Measurements from ENCODE around the gene SMAGP.
"Not testable (repeated sequence)": the region's sequence is repeated elsewhere in the genome, so short reads cannot be mapped to it uniquely, and the experiment has no call there.

The SMAGP gene

GRCh38 chr12:51222461-51222860 lies 47.8 kb downstream of the SMAGP start:
- no peak for TF ChIP-seq CTCF (IDR thresholded peaks at IDR 0.05; ENCODE audit: extremely low read depth, insufficient read depth, missing control alignments)
- no peak for DNase-seq (ENCODE audit: low spot score)
- in situ Hi-C loops (cut with MboI; ENCODE audit: low pct_unique_long_range_greater_than_20kb, low sequenced_read_pairs, unreplicated experiment): no loop called here

GRCh38 chr12:51219857-51220256 lies 50.4 kb downstream of the SMAGP start:
- DNase-seq (ENCODE audit: low spot score); in situ Hi-C loops (cut with MboI; ENCODE audit: low pct_unique_long_range_greater_than_20kb, low sequenced_read_pairs, unreplicated experiment): not testable (repeated sequence)

GRCh38 chr12:51219322-51219721 lies 50.9 kb downstream of the SMAGP start:
- TF ChIP-seq CTCF (IDR thresholded peaks at IDR 0.05; ENCODE audit: extremely low read depth, insufficient read depth, missing control alignments): no peak
- in situ Hi-C loops (cut with MboI; ENCODE audit: low pct_unique_long_range_greater_than_20kb, low sequenced_read_pairs, unreplicated experiment): no loop called here
- no peak for DNase-seq (ENCODE audit: low spot score)

- DNase-seq (ENCODE audit: low spot score): no peak
- in situ Hi-C loops (cut with MboI; ENCODE audit: low pct_unique_long_range_greater_than_20kb, low sequenced_read_pairs, unreplicated experiment): no loop called here
- TF ChIP-seq CTCF (IDR thresholded peaks at IDR 0.05; ENCODE audit: extremely low read depth, insufficient read depth, missing control alignments): no peak
These were observed 51.5 kb downstream of the SMAGP start for GRCh38 chr12:51218607-51219161.

GRCh38 chr12:51217968-51218606 lies 52.1 kb downstream of the SMAGP start, which contains the start of gene POU6F1:
POU6F1 (minus strand) TSS chr12:51218062; CDS start chr12:51206836, 11,226 bp downstream.
- peak; percentile 90 for DNase-seq (ENCODE audit: low spot score)
- peak; percentile 23 for TF ChIP-seq CTCF (IDR thresholded peaks at IDR 0.05; ENCODE audit: extremely low read depth, insufficient read depth, missing control alignments)
- in situ Hi-C loops (cut with MboI; ENCODE audit: low pct_unique_long_range_greater_than_20kb, low sequenced_read_pairs, unreplicated experiment): no loop called here

GRCh38 chr12:51217133-51217967 lies 52.9 kb downstream of the SMAGP start:
- peak; percentile 55 for TF ChIP-seq CTCF (IDR thresholded peaks at IDR 0.05; ENCODE audit: extremely low read depth, insufficient read depth, missing control alignments)
- in situ Hi-C loops (cut with MboI; ENCODE audit: low pct_unique_long_range_greater_than_20kb, low sequenced_read_pairs, unreplicated experiment): no loop called here
- DNase-seq (ENCODE audit: low spot score): peak; percentile 87

- in situ Hi-C loops (cut with MboI; ENCODE audit: low pct_unique_long_range_greater_than_20kb, low sequenced_read_pairs, unreplicated experiment): no loop called here
- no peak for DNase-seq (ENCODE audit: low spot score)
- no peak for TF ChIP-seq CTCF (IDR thresholded peaks at IDR 0.05; ENCODE audit: extremely low read depth, insufficient read depth, missing control alignments)
These were observed 53.6 kb downstream of the SMAGP start for GRCh38 chr12:51216642-51217041.
